K562 (cell line): ENCODE results near the gene SLC35B1. TPM values are rescaled to one million over a fixed set of nuclear protein-coding genes. Genes with fewer than 3 reads are reported as not detected.
A peak's percentile ranks its signal among the peaks of the same experiment; 100 is the strongest.

Source experiments
- ATF4 ChIP-seq: fragments of 450-650 bp; formaldehyde crosslinking; IDR thresholded peaks from 2 replicates; pipeline ENCODE4 v1.4.0; 2022; ENCODE audit warnings: mild to moderate bottlenecking, moderate library complexity
- BRCA1 ChIP-seq, 2 experiments: fragments of 450-650 bp in 1 of 2; sonication (generic) in 1 of 2; formaldehyde crosslinking in 1 of 2; IDR thresholded peaks; 2 replicates each; pipeline versions ENCODE4 v1.5.0 to v1.6.1; 2017 to 2020; ENCODE audit warnings: mild to moderate bottlenecking in 1 of 2, missing genetic modification reagents in 1 of 2
- CCAR2 ChIP-seq: fragments of 200-400 bp; formaldehyde crosslinking; IDR thresholded peaks from 2 replicates; pipeline ENCODE4 v1.6.1; 2017; ENCODE audit warnings: mild to moderate bottlenecking, low read depth, low read length
- CXXC5 ChIP-seq: fragments of 250-450 bp; sonication (Bioruptor Pico); IDR thresholded peaks from 2 replicates; pipeline ENCODE4 v1.8.0; 2022; ENCODE audit warnings: inconsistent platforms, mild to moderate bottlenecking, moderate library complexity
- GATAD2A ChIP-seq: fragments of 450-650 bp; IDR thresholded peaks from 2 replicates; pipeline ENCODE4 v1.6.1; 2017
- GTF2F1 ChIP-seq: IDR thresholded peaks from 2 replicates; pipeline ENCODE4 v1.6.1; 2011; ENCODE audit warnings: low read depth, low read length, improper control_type of control experiment
- KLF13 ChIP-seq: fragments of 450-650 bp; IDR thresholded peaks from 2 replicates; pipeline ENCODE4 v1.6.1; 2016; ENCODE audit warnings: missing genetic modification characterization, low read depth, mild to moderate bottlenecking, missing compliant biosample characterization, moderate library complexity, borderline replicate concordance
- NCOA2 ChIP-seq, 2 experiments: fragments of 450-650 bp; IDR thresholded peaks; 2 replicates each; pipeline ENCODE4 v1.6.1; 2018; ENCODE audit warnings: mild to moderate bottlenecking in 2 of 2, moderate library complexity in 1 of 2; ENCODE audit not compliant: partially characterized antibody in 2 of 2
- NFRKB ChIP-seq: fragments of 450-650 bp; IDR thresholded peaks from 2 replicates; pipeline ENCODE4 v1.6.1; 2016; ENCODE audit warnings: low read depth
- NR2F6 ChIP-seq: fragments of 450-650 bp; formaldehyde crosslinking; IDR thresholded peaks from 2 replicates; pipeline ENCODE4 v1.4.0; 2020; ENCODE audit warnings: mild to moderate bottlenecking
- POLR3A ChIP-seq: IDR thresholded peaks from 2 replicates; pipeline ENCODE4 v1.6.1; 2011; ENCODE audit warnings: borderline replicate concordance, mild to moderate bottlenecking, moderate library complexity; ENCODE audit not compliant: insufficient read length, insufficient read depth; ENCODE audit errors: extremely low read depth
- PTTG1 ChIP-seq: fragments of 450-650 bp; IDR thresholded peaks from 2 replicates; pipeline ENCODE4 v1.6.1; 2016; ENCODE audit warnings: low read depth, mild to moderate bottlenecking, missing genetic modification characterization, missing compliant biosample characterization
- RB1 ChIP-seq: fragments of 450-650 bp; IDR thresholded peaks from 2 replicates; pipeline ENCODE4 v1.6.1; 2017; ENCODE audit warnings: low read depth, mild to moderate bottlenecking
- RCOR1 ChIP-seq, 2 experiments: IDR thresholded peaks; 2 replicates each; pipeline ENCODE4 v1.6.1; 2012; ENCODE audit warnings: low read depth in 2 of 2, low read length in 2 of 2, borderline replicate concordance in 1 of 2, improper control_type of control experiment in 1 of 2
- THRAP3 ChIP-seq: fragments of 450-650 bp; IDR thresholded peaks from 2 replicates; pipeline ENCODE4 v1.6.1; 2016; ENCODE audit warnings: mild to moderate bottlenecking, inconsistent platforms, borderline replicate concordance
- ZFP36 ChIP-seq: fragments of 150-350 bp; IDR thresholded peaks from 2 replicates; pipeline ENCODE4 v1.6.1; 2018; ENCODE audit warnings: low read length, low read depth; ENCODE audit not compliant: partially characterized antibody
- ZFX ChIP-seq: sonication (generic); formaldehyde crosslinking; IDR thresholded peaks from 2 replicates; pipeline ENCODE4 v1.8.0; 2022; ENCODE audit warnings: mild to moderate bottlenecking, missing genetic modification reagents, moderate library complexity
- ZNF436 ChIP-seq: fragments of 250-450, 450-650 bp; sonication (Bioruptor Pico); formaldehyde crosslinking; IDR thresholded peaks from 2 replicates; pipeline ENCODE4 v1.7.0; 2020; ENCODE audit warnings: mild to moderate bottlenecking
- ZNF75A ChIP-seq: fragments of 450-650 bp; formaldehyde crosslinking; IDR thresholded peaks from 2 replicates; pipeline ENCODE4 v1.4.0; 2020; ENCODE audit warnings: mild to moderate bottlenecking
- ZNF77 ChIP-seq: fragments of 250-450 bp; sonication (Bioruptor Pico); IDR thresholded peaks from 2 replicates; pipeline ENCODE4 v1.5.0; 2020
- ZNF785 ChIP-seq: fragments of 250-450 bp; sonication (Bioruptor Pico); IDR thresholded peaks from 2 replicates; pipeline ENCODE4 v1.4.0; 2020; ENCODE audit warnings: mild to moderate bottlenecking
- polyA plus RNA-seq, 8 experiments: library from polyadenylated mRNA; depleted of rRNA in 4 of 8; stranded (reverse) in 5 of 8; unstranded in 3 of 8; fragments of >200 nt; fragmentation: Nextera tagmentation in 2 of 8; fragmentation: Illumina TruSeq in 1 of 8; extraction: Ambion mirVana in 2 of 8; extraction: Trizol in 1 of 8; gene quantifications; 2 replicates each; pipeline versions ENCODE4 v1.2.1 to v1.2.3, GENCODE V29; 2011 to 2014; ENCODE audit warnings: inconsistent platforms in 1 of 8, missing spikeins in 1 of 8
- total RNA-seq, 7 experiments: library from RNA; depleted of rRNA in 6 of 7; stranded (reverse); fragments of >200 nt in 6 of 7; fragmentation: Illumina TruSeq in 2 of 7; extraction: Trizol in 2 of 7; gene quantifications; 2 replicates each; pipeline versions ENCODE4 v1.2.1 to v1.2.3, GENCODE V29; 2011 to 2021; ENCODE audit warnings: low replicate concordance in 1 of 7
- TF ChIP-seq, protein P1 (sequence below), 2 experiments: fragments of 200-800 bp in 1 of 2; sonication (Bioruptor generic) in 1 of 2; sonication (generic) in 1 of 2; formaldehyde crosslinking in 1 of 2; IDR thresholded peaks in 1 of 2; conservative IDR thresholded peaks in 1 of 2; 2 replicates each; pipeline versions ENCODE4 v1.5.0 to v1.6.1; 2016 to 2020; ENCODE audit warnings: missing compliant biosample characterization in 1 of 2, missing genetic modification characterization in 1 of 2, missing genetic modification reagents in 1 of 2
- TF ChIP-seq, protein P2 (sequence below): fragments of 450-650 bp; formaldehyde crosslinking; IDR thresholded peaks from 2 replicates; pipeline ENCODE4 v1.4.0; 2022; ENCODE audit warnings: missing genetic modification characterization
- TF ChIP-seq, protein P3 (sequence below): sonication (generic); formaldehyde crosslinking; IDR thresholded peaks from 2 replicates; pipeline ENCODE4 v1.8.0; 2022; ENCODE audit warnings: missing genetic modification reagents, mild to moderate bottlenecking, moderate library complexity, borderline replicate concordance

The SLC35B1 gene
- total and polyA plus RNA-seq, 9 of the 15 experiments (the other 6 are each of a cell fraction or from before 2014, with no cell fraction given): 51.4 to 87.9 (median 66.3) TPM

DNA sequence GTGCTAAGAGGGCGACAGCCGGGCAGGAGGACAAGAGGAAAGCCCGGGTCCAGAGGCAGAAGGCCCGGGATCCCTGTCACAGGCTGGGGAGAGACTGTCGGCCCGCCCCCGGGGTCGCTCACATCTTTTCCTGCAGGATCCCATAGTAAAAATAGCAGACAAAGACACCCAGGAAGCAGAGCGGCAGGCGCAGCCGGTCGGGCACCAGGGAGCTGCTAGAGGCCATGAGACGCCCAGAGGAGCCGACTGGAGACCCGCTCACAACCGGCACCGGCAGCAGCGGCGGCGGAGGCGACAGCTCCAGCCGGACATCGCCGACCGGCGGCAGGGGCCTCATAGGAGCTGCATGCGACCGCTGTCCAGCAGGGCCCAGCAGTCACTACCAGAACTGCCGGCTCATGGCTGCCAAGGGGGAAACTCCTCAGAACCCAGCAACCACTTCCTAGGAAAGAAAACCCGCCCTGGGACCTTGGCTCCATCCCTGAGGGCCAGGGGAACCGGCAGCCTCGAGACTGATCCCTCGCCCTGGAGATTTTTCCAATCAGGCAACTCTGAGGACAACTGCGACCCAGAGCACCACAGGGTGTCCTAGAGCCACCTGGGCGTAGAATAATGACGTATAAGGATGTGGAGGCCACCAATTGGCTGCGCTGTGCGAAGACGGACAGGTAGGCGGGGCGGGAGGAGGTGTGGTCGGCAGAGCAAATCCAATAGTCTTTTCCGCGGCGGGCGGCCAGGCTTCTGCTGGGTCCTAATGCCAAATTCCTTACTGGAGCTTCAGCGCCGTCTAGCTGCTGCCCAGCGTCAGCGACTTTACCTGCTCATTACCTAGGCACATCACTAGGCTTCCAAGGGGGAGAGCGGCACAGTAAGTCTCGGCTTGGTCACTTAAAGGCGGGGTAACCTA lies at the start of gene SLC35B1 (continued):
- no peak for TF ChIP-seq BRCA1 (IDR thresholded peaks at IDR 0.05)
- no peak for TF ChIP-seq BRCA1 (CRISPR knock-in tag; IDR thresholded peaks at IDR 0.05)
- TF ChIP-seq ZNF785 (CRISPR knock-in tag): no peak
- TF ChIP-seq ZNF75A (CRISPR knock-in tag): no peak
- peak; percentile 78; the same call in 1 of the 2 replicates for TF ChIP-seq KLF13
- TF ChIP-seq, protein P1, sequence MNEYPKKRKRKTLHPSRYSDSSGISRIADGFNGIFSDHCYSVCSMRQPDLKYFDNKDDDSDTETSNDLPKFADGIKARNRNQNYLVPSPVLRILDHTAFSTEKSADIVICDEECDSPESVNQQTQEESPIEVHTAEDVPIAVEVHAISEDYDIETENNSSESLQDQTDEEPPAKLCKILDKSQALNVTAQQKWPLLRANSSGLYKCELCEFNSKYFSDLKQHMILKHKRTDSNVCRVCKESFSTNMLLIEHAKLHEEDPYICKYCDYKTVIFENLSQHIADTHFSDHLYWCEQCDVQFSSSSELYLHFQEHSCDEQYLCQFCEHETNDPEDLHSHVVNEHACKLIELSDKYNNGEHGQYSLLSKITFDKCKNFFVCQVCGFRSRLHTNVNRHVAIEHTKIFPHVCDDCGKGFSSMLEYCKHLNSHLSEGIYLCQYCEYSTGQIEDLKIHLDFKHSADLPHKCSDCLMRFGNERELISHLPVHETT (CRISPR knock-in tag; conservative IDR thresholded peaks at IDR 0.05 in 1 of 2, IDR thresholded peaks at IDR 0.05 in 1 of 2): peak in 1 of 2 experiments; percentile 91; a peak in 2 of 4 replicates
- TF ChIP-seq ZNF436: no peak
- TF ChIP-seq ZFP36: peak; percentile 39
- TF ChIP-seq CXXC5 (CRISPR knock-in tag): peak; percentile 75
- TF ChIP-seq GTF2F1: no peak
- no peak for TF ChIP-seq THRAP3
- TF ChIP-seq, protein P2, sequence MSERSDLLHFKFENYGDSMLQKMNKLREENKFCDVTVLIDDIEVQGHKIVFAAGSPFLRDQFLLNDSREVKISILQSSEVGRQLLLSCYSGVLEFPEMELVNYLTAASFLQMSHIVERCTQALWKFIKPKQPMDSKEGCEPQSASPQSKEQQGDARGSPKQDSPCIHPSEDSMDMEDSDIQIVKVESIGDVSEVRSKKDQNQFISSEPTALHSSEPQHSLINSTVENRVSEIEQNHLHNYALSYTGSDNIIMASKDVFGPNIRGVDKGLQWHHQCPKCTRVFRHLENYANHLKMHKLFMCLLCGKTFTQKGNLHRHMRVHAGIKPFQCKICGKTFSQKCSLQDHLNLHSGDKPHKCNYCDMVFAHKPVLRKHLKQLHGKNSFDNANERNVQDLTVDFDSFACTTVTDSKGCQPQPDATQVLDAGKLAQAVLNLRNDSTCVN (CRISPR knock-in tag): peak; percentile 34; the same call in 1 of the 2 replicates
- TF ChIP-seq NR2F6: no peak
- TF ChIP-seq ZNF77 (CRISPR knock-in tag): no peak
- TF ChIP-seq ATF4 (CRISPR knock-in tag): no peak
- TF ChIP-seq RB1: peak; percentile 88
- peak; percentile 57 to 82 for TF ChIP-seq RCOR1 (IDR thresholded peaks at IDR 0.05; ENCODE audit: borderline replicate concordance in 1 of 2, low read depth in 2 of 2, low read length in 2 of 2)
- TF ChIP-seq NCOA2 (IDR thresholded peaks at IDR 0.05; ENCODE audit: partially characterized antibody in 2 of 2): peak in 1 of 2 experiments; percentile 99
- TF ChIP-seq PTTG1 (tag): no peak
- no peak for TF ChIP-seq CCAR2
- no peak for TF ChIP-seq POLR3A
- TF ChIP-seq, protein P3, sequence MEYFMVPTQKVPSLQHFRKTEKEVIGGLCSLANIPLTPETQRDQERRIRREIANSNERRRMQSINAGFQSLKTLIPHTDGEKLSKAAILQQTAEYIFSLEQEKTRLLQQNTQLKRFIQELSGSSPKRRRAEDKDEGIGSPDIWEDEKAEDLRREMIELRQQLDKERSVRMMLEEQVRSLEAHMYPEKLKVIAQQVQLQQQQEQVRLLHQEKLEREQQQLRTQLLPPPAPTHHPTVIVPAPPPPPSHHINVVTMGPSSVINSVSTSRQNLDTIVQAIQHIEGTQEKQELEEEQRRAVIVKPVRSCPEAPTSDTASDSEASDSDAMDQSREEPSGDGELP: peak; percentile 83
- TF ChIP-seq NFRKB: peak; percentile 87
- peak; percentile 86 for TF ChIP-seq ZFX (CRISPR knock-in tag)
- TF ChIP-seq GATAD2A: no peak
